Neuronal stem cell (in vitro differentiated cells): ENCODE results near the gene PIGN.
"Not testable (repeated sequence)": the region's sequence is repeated elsewhere in the genome, so short reads cannot be mapped to it uniquely, and the experiment has no call there.

Experiments used
- DNase-seq: peaks from one replicate; pipeline ENCODE4 v3.0.0-alpha.2; 2013; ENCODE audit warnings: low spot score
- H2AFZ ChIP-seq: one replicate; pipeline ENCODE4 v1.6.1; 2013; ENCODE audit warnings: mild to moderate bottlenecking, low read length, inconsistent platforms
- H2AK5ac ChIP-seq: 2 replicates; pipeline ENCODE4 v1.6.1; 2013; ENCODE audit warnings: low read depth, mild to moderate bottlenecking, inconsistent platforms, low read length, moderate library complexity, mixed read lengths
- H2BK120ac ChIP-seq: 2 replicates; pipeline ENCODE4 v1.6.1; 2013; ENCODE audit warnings: low read depth, mild to moderate bottlenecking, inconsistent platforms, low read length, moderate library complexity, mixed read lengths
- H2BK12ac ChIP-seq: one replicate; pipeline ENCODE4 v1.6.1; 2013; ENCODE audit warnings: low read length, inconsistent platforms
- H2BK15ac ChIP-seq: 2 replicates; pipeline ENCODE4 v1.6.1; 2013; ENCODE audit warnings: mild to moderate bottlenecking, low read length, inconsistent platforms, mixed read lengths
- H2BK5ac ChIP-seq: one replicate; pipeline ENCODE4 v1.6.1; 2013; ENCODE audit warnings: inconsistent platforms, mild to moderate bottlenecking, low read length, moderate library complexity
- H3K14ac ChIP-seq: one replicate; pipeline ENCODE4 v1.6.1; 2013; ENCODE audit warnings: low read length, inconsistent platforms
- H3K18ac ChIP-seq: 2 replicates; pipeline ENCODE4 v1.6.1; 2013; ENCODE audit warnings: low read length, inconsistent platforms
- H3K23ac ChIP-seq: 2 replicates; pipeline ENCODE4 v1.6.1; 2013; ENCODE audit warnings: low read depth, mild to moderate bottlenecking, mixed read lengths, low read length, inconsistent platforms; ENCODE audit not compliant: poor library complexity
- H3K27ac ChIP-seq: replicated peaks from 3 replicates; pipeline ENCODE4 v1.5.1; 2013; ENCODE audit warnings: low read length, inconsistent platforms
- H3K27me3 ChIP-seq, 3 experiments: 2 replicates each; pipeline ENCODE4 v1.6.1; 2013; ENCODE audit warnings: low read length in 3 of 3, mild to moderate bottlenecking in 2 of 3, inconsistent platforms in 1 of 3, low read depth in 1 of 3, mixed read lengths in 1 of 3, moderate library complexity in 1 of 3; ENCODE audit not compliant: control insufficient read depth in 3 of 3, insufficient read depth in 3 of 3
- H3K36me3 ChIP-seq, 2 donors: replicated peaks in 1 of 2; 2 replicates each; pipeline ENCODE4 v1.6.1; 2013; ENCODE audit warnings: low read length in 2 of 2; ENCODE audit not compliant: control insufficient read depth in 2 of 2, insufficient read depth in 2 of 2
- H3K4ac ChIP-seq: 2 replicates; pipeline ENCODE4 v1.6.1; 2013; ENCODE audit warnings: inconsistent platforms, mild to moderate bottlenecking, low read length, moderate library complexity
- H3K4me1 ChIP-seq, 2 donors: 1 replicate in 1 of 2; 2 replicates in 1 of 2; pipeline ENCODE4 v1.6.1; 2013; ENCODE audit warnings: low read length in 2 of 2, low read depth in 1 of 2; ENCODE audit not compliant: control insufficient read depth in 2 of 2, insufficient read depth in 1 of 2
- H3K4me2 ChIP-seq: one replicate; pipeline ENCODE4 v1.6.1; 2013; ENCODE audit warnings: mild to moderate bottlenecking, low read length, inconsistent platforms; ENCODE audit not compliant: insufficient read depth, poor library complexity, severe bottlenecking
- H3K4me3 ChIP-seq, 2 donors: 2 replicates each; pipeline ENCODE4 v1.5.1; 2013; ENCODE audit warnings: low read length in 2 of 2, mild to moderate bottlenecking in 2 of 2, inconsistent platforms in 1 of 2, moderate library complexity in 1 of 2
- H3K79me1 ChIP-seq: one replicate; pipeline ENCODE4 v1.6.1; 2013; ENCODE audit warnings: low read depth, mild to moderate bottlenecking, inconsistent platforms, low read length, moderate library complexity
- H3K9ac ChIP-seq: one replicate; pipeline ENCODE4 v1.6.1; 2013; ENCODE audit warnings: mild to moderate bottlenecking, low read depth, low read length, inconsistent platforms; ENCODE audit not compliant: poor library complexity
- H3K9me3 ChIP-seq, 2 donors: replicated peaks in 1 of 2; 2 replicates each; pipeline versions ENCODE3 to v1.6.1; 2013; ENCODE audit warnings: low read length in 2 of 2, mild to moderate bottlenecking in 2 of 2, inconsistent platforms in 1 of 2, low read depth in 1 of 2, mixed read lengths in 1 of 2, moderate library complexity in 1 of 2; ENCODE audit not compliant: control insufficient read depth in 2 of 2, insufficient read depth in 1 of 2
- H4K8ac ChIP-seq: one replicate; pipeline ENCODE4 v1.6.1; 2013; ENCODE audit warnings: low read depth, mild to moderate bottlenecking, inconsistent platforms, low read length, moderate library complexity
- H4K91ac ChIP-seq: one replicate; pipeline ENCODE4 v1.6.1; 2013; ENCODE audit warnings: low read length, low read depth, mild to moderate bottlenecking, inconsistent platforms; ENCODE audit not compliant: poor library complexity
- WGBS, 2 donors: extraction: QIAGEN DNeasy Blood & Tissue Kit; methylation state at CpG; one replicate each; pipeline ENCODE4 v1.1.7; 2013; ENCODE audit warnings: missing lambda C conversion rate in 2 of 2, mixed read lengths in 1 of 2; ENCODE audit not compliant: insufficient read length in 2 of 2, insufficient replicate concordance in 1 of 2; ENCODE audit errors: extremely low coverage in 2 of 2; 5-methylcytosine and 5-hydroxymethylcytosine counted together

Gene PIGN

GRCh38 chr18:62175521-62175920 is 11.3 kb downstream of the PIGN start:
- no peak overlapping the region for H2BK120ac ChIP-seq
- no peak overlapping the region for H3K9ac ChIP-seq
- no peak overlapping the region for H3K4me2 ChIP-seq
- no peak overlapping the region for H4K8ac ChIP-seq
- H2BK5ac ChIP-seq, result no peak overlapping the region
- WGBS, 2 donors, result no CpG with 5 or more reads among the region's 3 CpGs
- no peak overlapping the region for H3K27ac ChIP-seq
- H3K36me3 ChIP-seq, result no peaks in the 10 kb centered on the region
- H3K9me3 ChIP-seq, result no peaks in the 10 kb centered on the region
- no peak overlapping the region for H2AFZ ChIP-seq
- no peak overlapping the region for H2AK5ac ChIP-seq
- H2BK12ac ChIP-seq, result no peak overlapping the region
- no peak overlapping the region for H2BK15ac ChIP-seq
- H3K4me3 ChIP-seq, result no peak overlapping the region
- H3K14ac ChIP-seq, result no peak overlapping the region
- H3K4ac ChIP-seq, result no peak overlapping the region
- H4K91ac ChIP-seq, result no peak overlapping the region
- H3K4me1 ChIP-seq, result no peaks in the 10 kb centered on the region
- H3K18ac ChIP-seq, result no peak overlapping the region
- DNase-seq, result no peak
- H3K23ac ChIP-seq, result no peak overlapping the region
- H3K27me3 ChIP-seq, result no peaks in the 10 kb centered on the region
- peaks cover 1% of the 10 kb centered on the region for H3K79me1 ChIP-seq

- H3K18ac ChIP-seq, result no peak overlapping the region
- H2BK12ac ChIP-seq, result no peak overlapping the region
- H2AFZ ChIP-seq, result no peak overlapping the region
- no peak overlapping the region for H3K9ac ChIP-seq
- no peak for DNase-seq
- no peak overlapping the region for H4K8ac ChIP-seq
- H3K79me1 ChIP-seq, result peaks cover 1% of the 10 kb centered on the region
- H3K4me1 ChIP-seq, result no peaks in the 10 kb centered on the region
- H3K14ac ChIP-seq, result no peak overlapping the region
- H3K23ac ChIP-seq, result no peak overlapping the region
- no peak overlapping the region for H2AK5ac ChIP-seq
- H2BK15ac ChIP-seq, result no peak overlapping the region
- H4K91ac ChIP-seq, result no peak overlapping the region
- H2BK5ac ChIP-seq, result no peak overlapping the region
- H3K4me3 ChIP-seq, result no peak overlapping the region
- H3K36me3 ChIP-seq, result no peaks in the 10 kb centered on the region
- H3K4me2 ChIP-seq, result no peak overlapping the region
- H3K9me3 ChIP-seq, result no peaks in the 10 kb centered on the region
- no peak overlapping the region for H3K27ac ChIP-seq
- no peak overlapping the region for H2BK120ac ChIP-seq
- H3K4ac ChIP-seq, result no peak overlapping the region
- H3K27me3 ChIP-seq, result no peaks in the 10 kb centered on the region
Observed at GRCh38 chr18:62172298-62172697, 14.6 kb downstream of the PIGN start.

GRCh38 chr18:62170857-62171256 is 16.0 kb downstream of the PIGN start:
- no peak overlapping the region for H2AFZ ChIP-seq
- WGBS, 2 donors, result no CpG with 5 or more reads among the region's 1 CpG
- no peak overlapping the region for H2BK5ac ChIP-seq
- H3K18ac ChIP-seq, result no peak overlapping the region
- no peak overlapping the region for H3K23ac ChIP-seq
- no peaks in the 10 kb centered on the region for H3K4me1 ChIP-seq
- no peaks in the 10 kb centered on the region for H3K27me3 ChIP-seq
- peaks cover 1% of the 10 kb centered on the region for H3K79me1 ChIP-seq
- H3K14ac ChIP-seq, result no peak overlapping the region
- H3K27ac ChIP-seq, result no peak overlapping the region
- no peak overlapping the region for H3K4me3 ChIP-seq
- H2BK12ac ChIP-seq, result no peak overlapping the region
- H4K8ac ChIP-seq, result no peak overlapping the region
- H3K9me3 ChIP-seq, result peaks cover 0 to 3% of the 10 kb centered on the region in 2 donors
- H2AK5ac ChIP-seq, result no peak overlapping the region
- H3K4ac ChIP-seq, result no peak overlapping the region
- no peak overlapping the region for H2BK15ac ChIP-seq
- no peaks in the 10 kb centered on the region for H3K36me3 ChIP-seq
- H3K4me2 ChIP-seq, result no peak overlapping the region
- DNase-seq, result no peak
- no peak overlapping the region for H4K91ac ChIP-seq
- H3K9ac ChIP-seq, result no peak overlapping the region
- no peak overlapping the region for H2BK120ac ChIP-seq

- H3K27me3 ChIP-seq, H3K4me2 ChIP-seq, H4K91ac ChIP-seq, H4K8ac ChIP-seq, H2BK5ac ChIP-seq, H3K4me1 ChIP-seq, H2BK15ac ChIP-seq, H3K9me3 ChIP-seq, H3K79me1 ChIP-seq, H2AK5ac ChIP-seq, H3K36me3 ChIP-seq, H2BK12ac ChIP-seq, H3K4me3 ChIP-seq, H2AFZ ChIP-seq, H3K4ac ChIP-seq, H2BK120ac ChIP-seq, H3K27ac ChIP-seq, H3K9ac ChIP-seq, DNase-seq, H3K14ac ChIP-seq, H3K23ac ChIP-seq, H3K18ac ChIP-seq: not testable (repeated sequence)
- WGBS, 2 donors, result no CpG with 5 or more reads among the region's 1 CpG
Observed at GRCh38 chr18:62166524-62166923, 20.3 kb downstream of the PIGN start.
